Tibial nerve (tissue), 4 donors: ENCODE measurements around the gene MDGA2. TPM values are rescaled to one million over a fixed set of nuclear protein-coding genes. Genes with fewer than 3 reads are reported as not detected.

ENCODE experiments used
- DNase-seq, 2 donors: peaks; one replicate each; pipeline ENCODE4 v3.0.0-alpha.2; 2019; ENCODE audit warnings: low spot score in 2 of 2
- H3K27ac ChIP-seq, 4 donors: fragments of 200-600 bp; sonication (generic) in 3 of 4; one replicate each; pipeline ENCODE4 v1.5.1; 2017 to 2019; ENCODE audit warnings: mild to moderate bottlenecking in 1 of 4
- H3K27me3 ChIP-seq, 2 donors: fragments of 200-600 bp; sonication (generic) in 1 of 2; one replicate each; pipeline versions ENCODE4 v1.5.1 to v1.6.0; 2017 to 2019
- H3K36me3 ChIP-seq, 3 donors: fragments of 200-600 bp; sonication (generic); one replicate each; pipeline ENCODE4 v1.5.1; 2018 to 2019
- H3K4me1 ChIP-seq, 4 donors: fragments of 200-600 bp; sonication (generic) in 3 of 4; one replicate each; pipeline ENCODE4 v1.5.1; 2017 to 2019
- H3K4me3 ChIP-seq, 4 donors: fragments of 200-600 bp; sonication (generic) in 3 of 4; one replicate each; pipeline ENCODE4 v1.5.1; 2017 to 2019; ENCODE audit warnings: mild to moderate bottlenecking in 1 of 4, moderate library complexity in 1 of 4
- H3K9me3 ChIP-seq, 4 donors: fragments of 200-600 bp; sonication (generic) in 3 of 4; one replicate each; pipeline ENCODE4 v1.5.1; 2017 to 2019
- EP300 ChIP-seq, 2 donors: sonication (generic); formaldehyde crosslinking; IDR thresholded peaks; one replicate each; pipeline ENCODE4 v1.6.1; 2017; ENCODE audit warnings: antibody characterized with exemption in 2 of 2, mild to moderate bottlenecking in 1 of 2
- POLR2A ChIP-seq, 2 donors: fragments of 450-650 bp; IDR thresholded peaks; one replicate each; pipeline ENCODE4 v1.6.1; 2017; ENCODE audit warnings: antibody characterized with exemption in 2 of 2, mild to moderate bottlenecking in 2 of 2, moderate library complexity in 2 of 2
- WGBS, 2 donors: methylation state at CpG; one replicate each; pipeline ENCODE4 v1.1.5; 2018; 5-methylcytosine and 5-hydroxymethylcytosine counted together
- total RNA-seq, 4 donors: library from RNA; depleted of rRNA; stranded (reverse); fragments of >200 nt; gene quantifications; one replicate each; pipeline ENCODE4 v1.1.0, GENCODE V29; 2016
- TF ChIP-seq, protein P1 (sequence below), 5 experiments: fragments of 200-600 bp in 3 of 5; fragments of 450-650 bp in 2 of 5; sonication (generic) in 3 of 5; IDR thresholded peaks; one replicate each; pipeline ENCODE4 v1.5.1; 2016 to 2019; ENCODE audit warnings: antibody characterized with exemption in 5 of 5, mild to moderate bottlenecking in 3 of 5, moderate library complexity in 2 of 5

The MDGA2 gene
- total RNA-seq, 4 donors from 2014 or later = under 0.01 TPM; not detected in 3

DNA sequence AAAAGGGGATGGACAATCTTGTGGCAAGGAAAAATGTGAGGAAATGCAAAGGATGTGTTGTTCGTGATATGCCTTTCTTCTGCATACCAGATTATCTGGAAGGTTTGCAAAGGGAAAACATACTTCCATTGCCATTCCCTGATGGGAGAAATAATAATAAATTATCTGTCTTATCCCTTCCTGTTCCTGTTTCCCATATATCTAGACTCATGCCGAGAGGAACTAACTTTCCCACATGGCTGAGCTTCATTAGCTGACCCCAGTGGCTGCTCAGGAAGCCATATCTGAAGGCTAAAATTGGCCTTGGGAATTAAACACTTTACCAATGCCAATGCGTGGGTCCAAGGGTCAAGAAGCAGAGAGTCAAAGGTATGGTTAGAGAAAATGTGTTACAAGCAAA is 439.8 kb downstream of the MDGA2 start:
- Histone ChIP-seq H3K27ac (no peak overlapping the region), H3K36me3 (no peaks in the 10 kb centered on the region), H3K4me1 (no peaks in the 10 kb centered on the region), H3K27me3 (no peaks in the 10 kb centered on the region), H3K4me3 (no peak overlapping the region), H3K9me3 (no peaks in the 10 kb centered on the region)
- 68 to 71% methylated on average over 3 of the region's 3 CpGs for WGBS, 2 donors
- TF ChIP-seq POLR2A (IDR thresholded peaks at IDR 0.05) (no peak), EP300 (IDR thresholded peaks at IDR 0.05) (no peak)
- TF ChIP-seq, protein P1, sequence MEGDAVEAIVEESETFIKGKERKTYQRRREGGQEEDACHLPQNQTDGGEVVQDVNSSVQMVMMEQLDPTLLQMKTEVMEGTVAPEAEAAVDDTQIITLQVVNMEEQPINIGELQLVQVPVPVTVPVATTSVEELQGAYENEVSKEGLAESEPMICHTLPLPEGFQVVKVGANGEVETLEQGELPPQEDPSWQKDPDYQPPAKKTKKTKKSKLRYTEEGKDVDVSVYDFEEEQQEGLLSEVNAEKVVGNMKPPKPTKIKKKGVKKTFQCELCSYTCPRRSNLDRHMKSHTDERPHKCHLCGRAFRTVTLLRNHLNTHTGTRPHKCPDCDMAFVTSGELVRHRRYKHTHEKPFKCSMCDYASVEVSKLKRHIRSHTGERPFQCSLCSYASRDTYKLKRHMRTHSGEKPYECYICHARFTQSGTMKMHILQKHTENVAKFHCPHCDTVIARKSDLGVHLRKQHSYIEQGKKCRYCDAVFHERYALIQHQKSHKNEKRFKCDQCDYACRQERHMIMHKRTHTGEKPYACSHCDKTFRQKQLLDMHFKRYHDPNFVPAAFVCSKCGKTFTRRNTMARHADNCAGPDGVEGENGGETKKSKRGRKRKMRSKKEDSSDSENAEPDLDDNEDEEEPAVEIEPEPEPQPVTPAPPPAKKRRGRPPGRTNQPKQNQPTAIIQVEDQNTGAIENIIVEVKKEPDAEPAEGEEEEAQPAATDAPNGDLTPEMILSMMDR (IDR thresholded peaks at IDR 0.05) = no peak
- DNase-seq = no peak

DNA sequence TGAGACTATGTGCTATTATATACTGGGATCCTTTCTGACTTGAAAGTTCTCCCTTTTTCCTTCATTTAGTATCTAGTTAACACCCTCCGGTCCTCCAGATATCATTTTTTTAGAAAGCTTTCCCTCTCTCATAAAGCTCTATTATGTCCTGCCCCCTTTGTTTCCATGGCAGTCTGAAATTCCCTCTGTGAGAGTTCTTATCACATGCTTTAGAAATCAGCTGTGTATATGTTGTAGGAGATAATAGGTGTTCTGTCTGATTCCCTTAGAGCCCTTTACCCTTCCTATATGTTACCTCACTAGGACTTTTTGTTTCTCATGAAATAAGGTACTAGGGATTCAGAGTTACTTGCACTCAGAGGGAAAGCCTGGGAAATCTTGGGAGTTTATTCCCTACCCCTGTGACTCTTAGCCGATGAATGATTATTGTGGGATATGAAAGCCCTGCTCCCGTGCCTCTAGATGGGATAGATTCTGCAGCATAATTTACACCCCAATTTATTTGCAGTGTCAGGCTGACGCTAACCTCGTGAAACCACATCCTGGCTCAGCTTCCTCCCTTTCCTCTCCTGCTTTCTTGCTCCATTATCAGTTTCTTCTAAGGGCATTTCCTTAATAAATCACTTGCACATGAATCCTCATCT is 448.4 kb downstream of the MDGA2 start:
- no peak overlapping the region for H3K4me3 ChIP-seq
- no peaks in the 10 kb centered on the region for H3K27me3 ChIP-seq
- no peaks in the 10 kb centered on the region for H3K36me3 ChIP-seq
- H3K4me1 ChIP-seq = no peaks in the 10 kb centered on the region
- no peaks in the 10 kb centered on the region for H3K9me3 ChIP-seq
- no peak for DNase-seq
- no peak overlapping the region for H3K27ac ChIP-seq
- TF ChIP-seq POLR2A (IDR thresholded peaks at IDR 0.05) (no peak), EP300 (IDR thresholded peaks at IDR 0.05) (no peak)
- TF ChIP-seq, protein P1 (IDR thresholded peaks at IDR 0.05) = no peak
- WGBS, 2 donors = 20 to 22% methylated on average over 5 of the region's 5 CpGs

DNA sequence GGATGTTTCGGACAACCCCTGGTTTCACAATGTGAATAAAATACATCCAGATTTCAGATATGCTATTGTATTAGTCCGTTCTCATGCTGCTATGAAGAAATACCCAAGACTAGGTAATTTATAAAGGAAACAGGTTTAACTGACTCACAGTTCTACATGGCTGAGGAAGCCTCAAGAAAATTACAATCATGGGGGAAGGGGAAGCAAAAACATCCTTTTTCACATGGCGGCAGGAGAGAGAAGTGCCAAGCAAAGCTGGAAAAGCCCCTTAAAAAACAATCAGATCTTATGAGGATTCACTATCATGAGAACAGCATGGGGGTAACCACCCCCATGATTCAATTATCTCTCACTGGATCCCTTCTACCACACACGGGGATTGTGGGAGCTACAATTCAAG is 451.7 kb downstream of the MDGA2 start:
- Histone ChIP-seq H3K27me3 (no peaks in the 10 kb centered on the region), H3K9me3 (no peaks in the 10 kb centered on the region), H3K4me1 (no peaks in the 10 kb centered on the region), H3K27ac (no peak overlapping the region), H3K36me3 (no peaks in the 10 kb centered on the region), H3K4me3 (no peak overlapping the region)
- TF ChIP-seq POLR2A (IDR thresholded peaks at IDR 0.05) = no peak
- TF ChIP-seq EP300 (IDR thresholded peaks at IDR 0.05) = no peak
- TF ChIP-seq, protein P1 (IDR thresholded peaks at IDR 0.05) = no peak
- no peak for DNase-seq
- 88 to 91% methylated on average over 4 of the region's 4 CpGs for WGBS, 2 donors

DNA sequence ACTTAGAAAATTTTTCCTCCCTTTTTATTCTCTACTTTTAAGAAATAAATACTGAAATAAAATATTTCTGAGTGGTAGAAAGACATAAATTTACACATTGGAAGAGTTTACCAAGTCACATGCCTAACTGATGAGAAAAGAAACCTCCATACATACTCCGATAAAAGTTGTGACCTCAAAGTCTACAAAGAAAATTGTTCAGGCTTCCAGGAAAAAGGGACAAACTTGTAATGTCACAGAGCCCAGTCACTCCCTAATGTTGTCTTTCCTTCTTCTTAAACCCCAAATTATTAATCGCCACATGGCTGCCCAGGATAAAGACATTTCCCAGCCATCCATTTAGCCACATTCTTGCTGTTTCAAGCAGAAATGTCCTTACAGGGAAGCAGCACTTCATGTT is 455.3 kb downstream of the MDGA2 start:
- WGBS, 2 donors = 37 to 46% methylated on average over 2 of the region's 2 CpGs
- Histone ChIP-seq H3K4me1 (no peaks in the 10 kb centered on the region), H3K4me3 (no peak overlapping the region), H3K9me3 (no peaks in the 10 kb centered on the region), H3K27me3 (no peaks in the 10 kb centered on the region), H3K36me3 (no peaks in the 10 kb centered on the region), H3K27ac (no peak overlapping the region)
- DNase-seq = no peak
- no peak for TF ChIP-seq POLR2A (IDR thresholded peaks at IDR 0.05)

DNA sequence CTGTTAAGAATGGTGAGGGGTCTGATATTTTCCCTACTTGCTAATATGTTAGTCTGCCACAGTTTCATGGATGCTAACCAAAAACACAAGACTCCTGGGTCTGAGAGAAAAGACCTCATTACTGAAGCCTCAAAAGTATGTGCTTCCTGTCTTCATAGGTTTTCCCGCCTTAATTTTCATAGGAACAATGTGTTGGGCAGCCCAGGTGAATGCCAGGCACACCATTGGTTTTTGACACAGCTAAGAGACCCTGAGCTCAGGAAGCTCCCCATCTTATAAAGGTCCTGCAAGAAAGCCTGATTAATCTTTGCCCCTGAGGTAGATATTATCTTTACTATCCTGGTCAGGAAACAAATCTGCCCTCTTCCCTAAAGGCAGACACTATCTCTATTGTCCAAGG is 464.1 kb downstream of the MDGA2 start:
- H3K36me3 ChIP-seq = no peaks in the 10 kb centered on the region
- no peak overlapping the region for H3K27ac ChIP-seq
- no peaks in the 10 kb centered on the region for H3K9me3 ChIP-seq
- no peak for DNase-seq
- TF ChIP-seq POLR2A (IDR thresholded peaks at IDR 0.05) (no peak), EP300 (IDR thresholded peaks at IDR 0.05) (no peak)
- TF ChIP-seq, protein P1 (IDR thresholded peaks at IDR 0.05) = no peak
- WGBS, 2 donors = 72 to 100% methylated on average over 1 of the region's 1 CpG
- H3K27me3 ChIP-seq = no peaks in the 10 kb centered on the region
- H3K4me3 ChIP-seq = no peak overlapping the region
- peaks cover 0 to 3% (median 0%) of the 10 kb centered on the region in 4 donors for H3K4me1 ChIP-seq

DNA sequence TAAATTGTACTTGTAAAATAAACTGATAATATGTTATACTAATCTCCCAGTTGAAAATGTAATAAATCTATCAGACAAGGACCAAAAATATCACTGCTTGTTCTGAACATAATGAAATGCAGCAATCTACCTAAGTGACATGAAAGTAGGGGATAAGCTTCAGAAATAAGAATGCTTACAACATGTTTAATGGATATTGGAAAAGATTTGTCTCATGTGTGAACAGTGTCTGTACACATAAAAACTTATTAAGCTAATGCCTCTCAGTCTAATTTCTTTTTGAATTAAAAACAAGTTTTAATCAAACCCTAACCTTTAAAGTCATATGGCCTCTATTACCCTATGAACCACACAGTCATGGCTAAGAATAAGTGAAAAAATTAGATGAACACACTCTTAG is 465.3 kb downstream of the MDGA2 start:
- no peaks in the 10 kb centered on the region for H3K27me3 ChIP-seq
- no peaks in the 10 kb centered on the region for H3K9me3 ChIP-seq

More for the DNA sequence above, 465.3 kb downstream of the MDGA2 start:
- H3K4me3 ChIP-seq = no peak overlapping the region
- no peak for DNase-seq
- H3K36me3 ChIP-seq = no peaks in the 10 kb centered on the region
- TF ChIP-seq POLR2A (IDR thresholded peaks at IDR 0.05) (no peak), EP300 (IDR thresholded peaks at IDR 0.05) (no peak)
- TF ChIP-seq, protein P1 (IDR thresholded peaks at IDR 0.05) = no peak
- H3K27ac ChIP-seq = no peak overlapping the region
- H3K4me1 ChIP-seq = peaks cover 0 to 3% (median 0%) of the 10 kb centered on the region in 4 donors
